Uterus (tissue), 2 donors: ENCODE measurements around the gene GGA3.

Source experiments
- CTCF ChIP-seq, 4 experiments: fragments of 200-600 bp in 2 of 4; fragments of 450-650 bp in 2 of 4; sonication (generic) in 2 of 4; IDR thresholded peaks; one replicate each; pipeline ENCODE4 v1.5.1; 2016 to 2019; ENCODE audit warnings: antibody characterized with exemption in 4 of 4, mild to moderate bottlenecking in 2 of 4, moderate library complexity in 1 of 4
- POLR2A ChIP-seq, 2 donors: fragments of 450-650 bp; IDR thresholded peaks; one replicate each; pipeline ENCODE4 v1.6.1; 2016; ENCODE audit warnings: antibody characterized with exemption in 2 of 2, mild to moderate bottlenecking in 1 of 2, moderate library complexity in 1 of 2

GRCh38 chr17:75240394-75241142 is 20.8 kb downstream of the GGA3 start:
- TF ChIP-seq CTCF (IDR thresholded peaks at IDR 0.05) (peak in 3 of 4 experiments; percentile 8 to 32 (median 14)), POLR2A (IDR thresholded peaks at IDR 0.05) (no peak)
